ENCODE data around the gene ELAPOR2. TPM values are rescaled to one million over a fixed set of nuclear protein-coding genes. Genes with fewer than 3 reads are reported as not detected.
A peak's percentile ranks its signal among the peaks of the same experiment; 100 is the strongest.
"Not testable (repeated sequence)": the region's sequence is repeated elsewhere in the genome, so short reads cannot be mapped to it uniquely, and the experiment has no call there.

Gene ELAPOR2
- 0.23 and 2.3 TPM in 2 replicates for total RNA-seq (2014; rRNA removed; shearing (Covaris generic))

- peak; percentile 36 for DNase-seq (ENCODE audit: low spot score)
Measured at GRCh38 chr7:87059525-87060287, at the start of gene ELAPOR2. ELAPOR2 (minus strand) TSS chr7:87059654; CDS start chr7:87059513, 141 bp downstream.

GRCh38 chr7:87107949-87108776 lies 48.7 kb upstream of the ELAPOR2 start:
- DNase-seq (ENCODE audit: low spot score), result no peak

- no peak for DNase-seq (ENCODE audit: low spot score)
Measured at GRCh38 chr7:87106974-87107612, 47.6 kb upstream of the ELAPOR2 start.

- DNase-seq (ENCODE audit: low spot score), result no peak
Measured at GRCh38 chr7:87105401-87105800, 45.9 kb upstream of the ELAPOR2 start.

- no peak for DNase-seq (ENCODE audit: low spot score)
Measured at GRCh38 chr7:87100326-87100725, 40.9 kb upstream of the ELAPOR2 start.

GRCh38 chr7:87097375-87097774 lies 37.9 kb upstream of the ELAPOR2 start:
- DNase-seq (ENCODE audit: low spot score), result not testable (repeated sequence)

- no peak for DNase-seq (ENCODE audit: low spot score)
Measured at GRCh38 chr7:87094322-87094721, 34.9 kb upstream of the ELAPOR2 start.

GRCh38 chr7:87092568-87093091 lies 33.2 kb upstream of the ELAPOR2 start:
- no peak for DNase-seq (ENCODE audit: low spot score)

- peak; percentile 20 for DNase-seq (ENCODE audit: low spot score)
Measured at GRCh38 chr7:87091487-87092066, 32.1 kb upstream of the ELAPOR2 start.

GRCh38 chr7:87083865-87084519 lies 24.5 kb upstream of the ELAPOR2 start:
- no peak for DNase-seq (ENCODE audit: low spot score)

GRCh38 chr7:87082675-87083074 lies 23.2 kb upstream of the ELAPOR2 start:
- DNase-seq (ENCODE audit: low spot score), result no peak

- DNase-seq (ENCODE audit: low spot score), result no peak
Measured at GRCh38 chr7:87075671-87076404, 16.4 kb upstream of the ELAPOR2 start.

- DNase-seq (ENCODE audit: low spot score), result no peak
Measured at GRCh38 chr7:87067788-87068187, 8.3 kb upstream of the ELAPOR2 start.

- DNase-seq (ENCODE audit: low spot score), result no peak
Measured at GRCh38 chr7:87060288-87060537, 759 bp upstream of the ELAPOR2 start.

GRCh38 chr7:87058744-87059524 lies 520 bp downstream of the ELAPOR2 start:
- no peak for DNase-seq (ENCODE audit: low spot score)

GRCh38 chr7:87057210-87057609 lies 2.2 kb downstream of the ELAPOR2 start:
- DNase-seq (ENCODE audit: low spot score), result no peak

GRCh38 chr7:87056346-87056745 lies 3.1 kb downstream of the ELAPOR2 start:
- no peak for DNase-seq (ENCODE audit: low spot score)

- no peak for DNase-seq (ENCODE audit: low spot score)
Measured at GRCh38 chr7:87048839-87049238, 10.6 kb downstream of the ELAPOR2 start.

GRCh38 chr7:87046456-87046855 lies 13.0 kb downstream of the ELAPOR2 start:
- no peak for DNase-seq (ENCODE audit: low spot score)

GRCh38 chr7:87044713-87045112 lies 14.7 kb downstream of the ELAPOR2 start:
- not testable (repeated sequence) for DNase-seq (ENCODE audit: low spot score)

All from HT-29 (cell line).